ENCODE measurements around the gene TPSB2. TPM values are rescaled to one million over a fixed set of nuclear protein-coding genes. Genes with fewer than 3 reads are reported as not detected.
"Not testable (repeated sequence)": the region's sequence is repeated elsewhere in the genome, so short reads cannot be mapped to it uniquely, and the experiment has no call there.

Gene TPSB2
- total RNA-seq (2014; rRNA removed; shearing (Covaris generic)) (not detected in 2 replicates), polyA plus RNA-seq (2016; fragmentation: Nextera tagmentation; extraction: Ambion mirVana) (not detected in 2 replicates)

- 0% methylated on average over 1 of the region's 11 CpGs for WGBS, 2 experiments (ENCODE audit: low coverage in 1 of 2, low lambda C conversion rate in 2 of 2, missing lambda C conversion rate in 2 of 2)
- in situ Hi-C loops (cut with MboI): not testable (repeated sequence)
Observed at GRCh38 chr16:1230084-1230470, at the start of gene TPSB2. TPSB2 (minus strand) TSS chr16:1230184; CDS start chr16:1229951, 233 bp downstream.

GRCh38 chr16:1279081-1279944, 49.3 kb upstream of the TPSB2 start:
- peaks cover 4% of the 10 kb centered on the region; the same call in 1 of the 2 replicates for H3K27me3 ChIP-seq (replicated peaks; ENCODE audit: insufficient read depth)

More at GRCh38 chr16:1230084-1230470, at the start of gene TPSB2:
- not testable (repeated sequence) for DNase-seq; H4K20me1 ChIP-seq (ENCODE audit: insufficient read depth); H3K9me3 ChIP-seq (ENCODE audit: low read depth); H3K4me1 ChIP-seq (ENCODE audit: insufficient read depth); H3K36me3 ChIP-seq (ENCODE audit: low read depth); H3K27me3 ChIP-seq (replicated peaks; ENCODE audit: insufficient read depth); H2AFZ ChIP-seq; H3F3A ChIP-seq (ENCODE audit: insufficient read depth); H3K4me3 ChIP-seq; H3K9ac ChIP-seq; H3K27ac ChIP-seq; H3K9me2 ChIP-seq (ENCODE audit: insufficient read depth); H3K79me2 ChIP-seq (ENCODE audit: insufficient read depth); H3K4me2 ChIP-seq (ENCODE audit: unreplicated experiment)

GRCh38 chr16:1278477-1278876, 48.5 kb upstream of the TPSB2 start:
- DNase-seq: no peak
- H3K27ac ChIP-seq: no peak overlapping the region
- H3K79me2 ChIP-seq (ENCODE audit: insufficient read depth): no peaks in the 10 kb centered on the region
- H3K9me3 ChIP-seq (ENCODE audit: low read depth): no peaks in the 10 kb centered on the region
- no peaks in the 10 kb centered on the region for H3K36me3 ChIP-seq (ENCODE audit: low read depth)
- no peaks in the 10 kb centered on the region for H3K4me1 ChIP-seq (ENCODE audit: insufficient read depth)
- TF ChIP-seq EZH2 (IDR thresholded peaks at IDR 0.05; ENCODE audit: insufficient read depth, poor library complexity, severe bottlenecking): no peak
- TF ChIP-seq EZH2phosphoT487 (IDR thresholded peaks at IDR 0.05; ENCODE audit: insufficient read depth, low read depth): no peak
- no peak overlapping the region for H3K4me3 ChIP-seq
- H3K9ac ChIP-seq: no peak overlapping the region
- 18 to 19% methylated on average over 18 of the region's 18 CpGs for WGBS, 2 experiments (ENCODE audit: low coverage in 1 of 2, low lambda C conversion rate in 2 of 2, missing lambda C conversion rate in 2 of 2)
- no peaks in the 10 kb centered on the region for H3F3A ChIP-seq (ENCODE audit: insufficient read depth)
- no peaks in the 10 kb centered on the region for H3K9me2 ChIP-seq (ENCODE audit: insufficient read depth)
- H2AFZ ChIP-seq: no peak overlapping the region
- H3K27me3 ChIP-seq (replicated peaks; ENCODE audit: insufficient read depth): peaks cover 4% of the 10 kb centered on the region; the same call in 1 of the 2 replicates
- no peak overlapping the region for H3K4me2 ChIP-seq (ENCODE audit: unreplicated experiment)
- H4K20me1 ChIP-seq (ENCODE audit: insufficient read depth): no peaks in the 10 kb centered on the region
- in situ Hi-C loops (cut with MboI): no loop called here

More at GRCh38 chr16:1279081-1279944, 49.3 kb upstream of the TPSB2 start:
- Histone ChIP-seq H3K9ac (no peak overlapping the region), H2AFZ (no peak overlapping the region), H3K4me1 (ENCODE audit: insufficient read depth) (no peaks in the 10 kb centered on the region), H3K9me3 (ENCODE audit: low read depth) (no peaks in the 10 kb centered on the region), H4K20me1 (ENCODE audit: insufficient read depth) (no peaks in the 10 kb centered on the region), H3K36me3 (ENCODE audit: low read depth) (no peaks in the 10 kb centered on the region), H3K9me2 (ENCODE audit: insufficient read depth) (no peaks in the 10 kb centered on the region), H3K4me2 (ENCODE audit: unreplicated experiment) (no peak overlapping the region), H3K27ac (no peak overlapping the region), H3K79me2 (ENCODE audit: insufficient read depth) (no peaks in the 10 kb centered on the region), H3F3A (ENCODE audit: insufficient read depth) (no peaks in the 10 kb centered on the region), H3K4me3 (no peak overlapping the region)
- in situ Hi-C loops (cut with MboI): no loop called here
- TF ChIP-seq EZH2phosphoT487 (IDR thresholded peaks at IDR 0.05; ENCODE audit: insufficient read depth, low read depth) (no peak), EZH2 (IDR thresholded peaks at IDR 0.05; ENCODE audit: insufficient read depth, poor library complexity, severe bottlenecking) (no peak)
- 67% methylated on average over 27 to 28 of the region's 30 CpGs for WGBS, 2 experiments (ENCODE audit: low coverage in 1 of 2, low lambda C conversion rate in 2 of 2, missing lambda C conversion rate in 2 of 2)
- DNase-seq: no peak

GRCh38 chr16:1277617-1278282, 47.8 kb upstream of the TPSB2 start:
- no peaks in the 10 kb centered on the region for H3K9me2 ChIP-seq (ENCODE audit: insufficient read depth)
- in situ Hi-C loops (cut with MboI): no loop called here
- H3K9me3 ChIP-seq (ENCODE audit: low read depth): no peaks in the 10 kb centered on the region
- no peak for DNase-seq
- WGBS, 2 experiments (ENCODE audit: low coverage in 1 of 2, low lambda C conversion rate in 2 of 2, missing lambda C conversion rate in 2 of 2): 33 to 39% methylated on average over 18 to 21 of the region's 21 CpGs
- no peaks in the 10 kb centered on the region for H3K4me1 ChIP-seq (ENCODE audit: insufficient read depth)
- H3F3A ChIP-seq (ENCODE audit: insufficient read depth): no peaks in the 10 kb centered on the region
- H2AFZ ChIP-seq: no peak overlapping the region
- H3K27me3 ChIP-seq (replicated peaks; ENCODE audit: insufficient read depth): peaks cover 4% of the 10 kb centered on the region; the same call in 1 of the 2 replicates
- H4K20me1 ChIP-seq (ENCODE audit: insufficient read depth): no peaks in the 10 kb centered on the region
- TF ChIP-seq EZH2phosphoT487 (IDR thresholded peaks at IDR 0.05; ENCODE audit: insufficient read depth, low read depth) (no peak), EZH2 (IDR thresholded peaks at IDR 0.05; ENCODE audit: insufficient read depth, poor library complexity, severe bottlenecking) (no peak)
- no peaks in the 10 kb centered on the region for H3K79me2 ChIP-seq (ENCODE audit: insufficient read depth)
- no peak overlapping the region for H3K9ac ChIP-seq
- no peak overlapping the region for H3K4me3 ChIP-seq
- H3K4me2 ChIP-seq (ENCODE audit: unreplicated experiment): no peak overlapping the region
- no peak overlapping the region for H3K27ac ChIP-seq
- H3K36me3 ChIP-seq (ENCODE audit: low read depth): no peaks in the 10 kb centered on the region

Data from GM23248 (cell line).